ENCODE measurements around the gene AMOTL1. TPM values are rescaled to one million over a fixed set of nuclear protein-coding genes. Genes with fewer than 3 reads are reported as not detected.

AMOTL1 gene
- total RNA-seq, 4 donors from 2014 or later: 2.5 to 19.0 (median 7.2) TPM

DNA sequence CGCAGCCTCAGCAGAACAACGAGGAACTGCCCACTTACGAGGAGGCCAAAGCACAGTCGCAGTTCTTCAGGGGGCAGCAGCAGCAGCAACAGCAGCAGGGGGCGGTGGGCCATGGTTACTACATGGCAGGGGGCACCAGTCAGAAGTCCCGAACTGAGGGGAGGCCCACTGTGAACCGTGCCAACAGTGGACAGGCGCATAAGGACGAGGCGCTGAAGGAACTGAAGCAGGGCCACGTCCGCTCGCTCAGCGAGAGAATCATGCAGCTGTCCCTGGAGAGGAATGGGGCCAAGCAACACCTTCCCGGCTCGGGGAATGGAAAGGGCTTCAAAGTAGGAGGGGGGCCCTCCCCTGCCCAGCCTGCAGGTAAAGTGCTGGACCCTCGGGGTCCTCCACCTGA lies 31.6 kb downstream of the AMOTL1 start:
- TF ChIP-seq CTCF (IDR thresholded peaks at IDR 0.05) (no peak), POLR2A (IDR thresholded peaks at IDR 0.05) (no peak)
- Histone ChIP-seq H3K27me3 (no peaks in the 10 kb centered on the region), H3K4me1 (no peaks in the 10 kb centered on the region), H3K9me3 (no peaks in the 10 kb centered on the region), H3K4me3 (no peak overlapping the region), H3K36me3 (no peaks in the 10 kb centered on the region), H3K27ac (no peak overlapping the region)
- DNase-seq: no peak

- H3K9me3 ChIP-seq: no peaks in the 10 kb centered on the region
- no peaks in the 10 kb centered on the region for H3K4me1 ChIP-seq
- no peak for DNase-seq
- H3K27me3 ChIP-seq: no peaks in the 10 kb centered on the region
- H3K4me3 ChIP-seq: no peak overlapping the region
- peak overlapping the region in 1 of 4 donors; percentile 37 for H3K27ac ChIP-seq
- no peaks in the 10 kb centered on the region for H3K36me3 ChIP-seq
- TF ChIP-seq POLR2A (IDR thresholded peaks at IDR 0.05) (no peak), CTCF (IDR thresholded peaks at IDR 0.05) (no peak)
Measured at GRCh38 chr11:94800414-94800813, 32.3 kb downstream of the AMOTL1 start.

DNA sequence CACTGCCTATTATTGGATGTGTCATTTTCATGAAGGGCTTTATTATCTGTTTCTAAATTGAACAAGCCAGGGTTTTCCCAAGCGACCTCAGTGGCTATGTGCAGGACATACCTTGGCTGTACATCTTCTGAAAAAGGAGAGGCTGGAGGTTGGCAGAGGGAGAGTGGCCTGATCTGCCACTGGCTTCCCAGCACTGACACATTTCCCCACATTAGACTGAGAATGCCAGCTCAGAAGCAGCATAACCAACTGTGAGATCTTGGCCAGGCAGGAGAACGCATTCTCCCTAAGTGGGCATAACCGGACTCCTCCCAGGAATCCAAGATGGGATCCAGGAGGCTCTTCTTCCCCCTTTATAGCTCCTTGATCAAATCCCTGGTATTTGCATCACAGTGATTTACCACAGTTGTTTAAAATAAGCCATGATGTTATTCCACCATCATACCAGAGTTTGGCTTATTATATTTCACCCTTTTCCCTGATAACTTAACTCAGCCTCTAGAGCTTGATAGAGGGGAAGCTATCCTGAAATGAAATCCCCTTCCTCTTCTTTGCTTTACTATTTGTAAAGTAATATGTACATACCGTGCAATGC lies 33.8 kb downstream of the AMOTL1 start:
- DNase-seq: no peak
- Histone ChIP-seq H3K4me1 (no peaks in the 10 kb centered on the region), H3K4me3 (no peak overlapping the region)

GRCh38 chr11:94802501-94802900 lies 34.3 kb downstream of the AMOTL1 start:
- Histone ChIP-seq H3K4me3 (no peak overlapping the region), H3K9me3 (no peaks in the 10 kb centered on the region), H3K27ac (peak overlapping the region in 1 of 4 donors; percentile 1), H3K27me3 (no peaks in the 10 kb centered on the region), H3K4me1 (no peaks in the 10 kb centered on the region), H3K36me3 (no peaks in the 10 kb centered on the region)
- no peak for DNase-seq
- TF ChIP-seq POLR2A (IDR thresholded peaks at IDR 0.05) (no peak), CTCF (IDR thresholded peaks at IDR 0.05) (no peak)

More for the DNA sequence above, 33.8 kb downstream of the AMOTL1 start:
- no peaks in the 10 kb centered on the region for H3K36me3 ChIP-seq
- no peaks in the 10 kb centered on the region for H3K9me3 ChIP-seq
- no peaks in the 10 kb centered on the region for H3K27me3 ChIP-seq
- TF ChIP-seq CTCF (IDR thresholded peaks at IDR 0.05) (no peak), POLR2A (IDR thresholded peaks at IDR 0.05) (no peak)
- H3K27ac ChIP-seq: peak overlapping the region in 1 of 4 donors; percentile 1

GRCh38 chr11:94803491-94803890 lies 35.3 kb downstream of the AMOTL1 start:
- Histone ChIP-seq H3K4me1 (no peaks in the 10 kb centered on the region), H3K36me3 (no peaks in the 10 kb centered on the region), H3K4me3 (no peak overlapping the region), H3K27ac (peak overlapping the region in 1 of 4 donors; percentile 13), H3K9me3 (no peaks in the 10 kb centered on the region), H3K27me3 (no peaks in the 10 kb centered on the region)
- no peak for TF ChIP-seq CTCF (IDR thresholded peaks at IDR 0.05)
- no peak for TF ChIP-seq POLR2A (IDR thresholded peaks at IDR 0.05)
- no peak for DNase-seq

DNA sequence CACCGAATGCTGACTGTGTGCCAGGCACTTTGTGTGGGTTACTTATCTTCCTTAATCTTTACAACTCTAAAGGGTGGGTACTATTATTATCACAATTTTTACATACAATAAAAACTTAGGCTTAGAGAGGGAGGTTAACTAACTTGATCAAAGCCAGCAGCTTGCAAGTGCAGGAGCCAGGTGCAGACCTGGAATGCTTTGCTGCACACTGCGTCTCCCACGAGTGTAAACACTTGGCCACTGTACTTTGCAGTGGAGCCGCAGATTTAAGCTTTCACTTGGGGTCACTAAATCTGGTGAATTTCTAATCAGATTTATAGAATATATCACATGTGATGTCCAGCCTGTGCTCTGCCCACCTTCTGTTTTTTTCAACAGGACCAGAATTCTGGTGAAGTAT lies 36.7 kb downstream of the AMOTL1 start:
- no peak overlapping the region for H3K27ac ChIP-seq
- no peak for TF ChIP-seq CTCF (IDR thresholded peaks at IDR 0.05)
- no peak for TF ChIP-seq POLR2A (IDR thresholded peaks at IDR 0.05)
- DNase-seq: no peak
- no peaks in the 10 kb centered on the region for H3K27me3 ChIP-seq
- H3K36me3 ChIP-seq: no peaks in the 10 kb centered on the region
- no peaks in the 10 kb centered on the region for H3K4me1 ChIP-seq
- no peak overlapping the region for H3K4me3 ChIP-seq
- no peaks in the 10 kb centered on the region for H3K9me3 ChIP-seq
